Fibroblast of pulmonary artery (primary cell): ENCODE results near the gene PHAX.
"Not testable (repeated sequence)": the region's sequence is repeated elsewhere in the genome, so short reads cannot be mapped to it uniquely, and the experiment has no call there.

Experiments used
- DNase-seq: peaks from one replicate; pipeline ENCODE4 v3.0.0-alpha.2; 2010; ENCODE audit warnings: low read depth
- H3K4me3 ChIP-seq: replicated peaks from 2 replicates; pipeline ENCODE4 v1.5.1; 2011; ENCODE audit warnings: low read depth, mild to moderate bottlenecking, control low read depth, low read length, moderate library complexity
- TF ChIP-seq, protein P1 (sequence below): IDR thresholded peaks from 2 replicates; pipeline ENCODE4 v1.5.1; 2011; ENCODE audit warnings: mild to moderate bottlenecking, control low read depth, low read length, inconsistent platforms; ENCODE audit errors: missing control alignments

PHAX gene

DNA sequence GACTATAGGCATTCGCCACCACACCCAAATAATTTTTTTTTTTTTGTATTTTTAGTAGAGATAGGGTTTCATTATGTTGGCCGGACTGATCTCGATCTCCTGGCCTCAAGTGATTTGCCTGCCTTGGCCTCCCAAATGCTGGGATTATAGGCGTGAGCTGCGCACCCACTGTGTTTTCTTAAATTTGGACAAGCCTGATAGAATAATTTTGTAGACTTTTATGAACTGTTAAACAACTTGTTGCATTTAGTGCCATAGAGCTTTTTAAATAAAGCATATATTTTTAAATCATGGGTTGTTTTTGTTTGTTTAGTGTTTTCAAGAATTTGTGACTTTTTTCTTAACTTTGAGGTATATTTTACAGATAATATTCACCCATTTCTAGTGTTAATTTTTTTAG is 4.8 kb downstream of the PHAX start:
- H3K4me3 ChIP-seq: no peak overlapping the region
- TF ChIP-seq, protein P1, sequence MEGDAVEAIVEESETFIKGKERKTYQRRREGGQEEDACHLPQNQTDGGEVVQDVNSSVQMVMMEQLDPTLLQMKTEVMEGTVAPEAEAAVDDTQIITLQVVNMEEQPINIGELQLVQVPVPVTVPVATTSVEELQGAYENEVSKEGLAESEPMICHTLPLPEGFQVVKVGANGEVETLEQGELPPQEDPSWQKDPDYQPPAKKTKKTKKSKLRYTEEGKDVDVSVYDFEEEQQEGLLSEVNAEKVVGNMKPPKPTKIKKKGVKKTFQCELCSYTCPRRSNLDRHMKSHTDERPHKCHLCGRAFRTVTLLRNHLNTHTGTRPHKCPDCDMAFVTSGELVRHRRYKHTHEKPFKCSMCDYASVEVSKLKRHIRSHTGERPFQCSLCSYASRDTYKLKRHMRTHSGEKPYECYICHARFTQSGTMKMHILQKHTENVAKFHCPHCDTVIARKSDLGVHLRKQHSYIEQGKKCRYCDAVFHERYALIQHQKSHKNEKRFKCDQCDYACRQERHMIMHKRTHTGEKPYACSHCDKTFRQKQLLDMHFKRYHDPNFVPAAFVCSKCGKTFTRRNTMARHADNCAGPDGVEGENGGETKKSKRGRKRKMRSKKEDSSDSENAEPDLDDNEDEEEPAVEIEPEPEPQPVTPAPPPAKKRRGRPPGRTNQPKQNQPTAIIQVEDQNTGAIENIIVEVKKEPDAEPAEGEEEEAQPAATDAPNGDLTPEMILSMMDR: no peak
- DNase-seq: no peak

DNA sequence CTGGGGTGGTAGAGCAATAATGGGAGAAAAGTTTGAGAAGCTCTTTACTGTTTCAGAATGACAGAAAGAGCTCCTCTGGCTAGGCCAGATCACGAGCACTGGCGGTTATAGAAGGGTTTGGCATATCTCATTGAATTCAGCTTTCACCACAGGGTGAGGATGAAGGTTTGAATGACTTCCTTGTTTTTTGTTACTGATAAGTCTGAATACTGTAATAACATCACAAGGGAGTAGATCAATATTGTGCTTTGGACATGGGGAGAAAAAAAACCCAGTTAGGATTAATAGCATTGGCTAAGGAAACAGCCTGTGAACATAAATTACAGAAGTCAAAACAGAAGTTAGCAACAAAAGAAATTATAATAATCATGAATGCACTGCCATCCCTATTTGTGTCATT is 9.4 kb downstream of the PHAX start:
- H3K4me3 ChIP-seq: no peak overlapping the region
- TF ChIP-seq, protein P1: no peak
- DNase-seq: no peak

GRCh38 chr5:126610616-126611015 is 9.9 kb downstream of the PHAX start:
- TF ChIP-seq, protein P1: no peak
- DNase-seq: no peak
- no peak overlapping the region for H3K4me3 ChIP-seq

DNA sequence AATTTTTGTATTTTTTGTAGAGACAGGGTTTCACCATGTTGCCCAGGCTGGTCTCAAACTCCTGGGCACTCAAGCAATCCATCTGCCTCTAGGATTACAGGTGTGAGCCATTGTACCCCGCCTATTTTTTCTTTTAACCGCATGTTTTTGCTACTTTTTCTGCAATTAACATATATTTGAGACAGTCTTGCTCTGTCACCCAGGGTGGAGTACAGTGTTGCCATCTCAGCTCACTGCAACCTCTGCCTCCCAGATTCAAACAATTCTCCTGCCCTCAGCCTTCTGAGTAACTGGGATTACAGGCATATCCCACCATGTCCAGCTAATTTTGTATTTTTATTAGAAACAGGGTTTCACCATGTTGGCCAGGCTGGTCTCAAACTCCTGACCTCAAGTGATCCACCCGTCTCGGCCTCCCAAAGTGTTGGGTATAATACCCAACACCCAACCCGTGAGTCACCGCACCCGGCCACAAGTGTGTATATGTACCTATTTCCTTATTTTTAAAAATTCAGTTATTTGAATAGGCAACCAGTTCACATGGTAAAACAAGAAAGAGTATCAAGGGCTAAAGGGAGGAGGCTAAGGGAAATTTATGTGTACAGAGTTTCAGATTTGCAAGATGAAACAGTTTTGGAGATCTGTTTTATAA is 13.3 kb downstream of the PHAX start:
- no peak overlapping the region for H3K4me3 ChIP-seq
- no peak for DNase-seq
- TF ChIP-seq, protein P1: no peak

GRCh38 chr5:126615286-126615685 is 14.5 kb downstream of the PHAX start:
- DNase-seq: no peak
- TF ChIP-seq, protein P1: no peak
- no peak overlapping the region for H3K4me3 ChIP-seq

GRCh38 chr5:126617603-126618002 is 16.9 kb downstream of the PHAX start:
- not testable (repeated sequence) for DNase-seq, H3K4me3 ChIP-seq

DNA sequence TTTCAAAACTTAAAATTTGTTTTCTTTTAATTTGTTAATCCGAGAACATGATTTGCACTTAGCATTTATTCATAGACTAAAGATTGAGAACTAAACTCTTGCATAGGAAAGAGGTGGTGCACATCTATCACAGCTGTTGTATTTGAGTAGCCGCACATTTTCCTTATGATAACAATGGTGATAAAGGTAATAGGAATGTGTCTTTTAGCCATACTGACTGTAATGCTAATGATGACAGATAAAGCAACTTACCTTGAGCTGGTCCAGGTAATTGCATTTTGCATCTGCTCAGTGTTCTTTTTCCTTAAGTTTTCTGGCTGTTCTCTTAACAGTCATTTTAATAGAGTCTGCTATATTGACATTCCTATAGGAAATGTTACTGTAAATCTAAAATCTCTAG is 19.0 kb downstream of the PHAX start:
- TF ChIP-seq, protein P1: no peak
- no peak for DNase-seq
- no peak overlapping the region for H3K4me3 ChIP-seq

DNA sequence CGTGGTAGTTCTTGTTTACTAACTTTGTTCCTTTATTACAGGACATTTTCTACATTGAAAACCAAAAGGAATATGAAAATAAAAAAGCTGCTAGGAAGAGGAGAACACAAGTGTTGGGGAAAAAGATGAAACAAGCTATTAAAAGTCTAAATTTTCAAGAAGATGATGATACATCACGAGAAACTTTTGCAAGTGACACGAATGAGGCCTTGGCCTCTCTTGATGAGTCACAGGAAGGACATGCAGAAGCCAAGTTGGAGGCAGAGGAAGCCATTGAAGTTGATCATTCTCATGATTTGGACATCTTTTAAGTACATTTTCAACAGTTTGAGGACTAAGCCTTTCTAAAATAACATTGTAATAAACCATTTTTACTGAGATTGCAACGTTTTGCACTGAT is 23.8 kb downstream of the PHAX start:
- peak; percentile 85 for DNase-seq
- H3K4me3 ChIP-seq: no peak overlapping the region
- TF ChIP-seq, protein P1: no peak
